HEK293 (cell line): ENCODE results near the gene WDFY3.

Source experiments
- REPIN1 ChIP-seq: fragments of 450-650 bp; formaldehyde crosslinking; IDR thresholded peaks from 2 replicates; pipeline ENCODE4 v1.5.1; 2017; ENCODE audit warnings: missing biosample characterization, missing genetic modification characterization, low read depth
- TF ChIP-seq, protein P1 (sequence below): fragments of 450-650 bp; formaldehyde crosslinking; IDR thresholded peaks from 2 replicates; pipeline ENCODE4 v1.5.1; 2016; ENCODE audit warnings: missing biosample characterization, missing genetic modification characterization

DNA sequence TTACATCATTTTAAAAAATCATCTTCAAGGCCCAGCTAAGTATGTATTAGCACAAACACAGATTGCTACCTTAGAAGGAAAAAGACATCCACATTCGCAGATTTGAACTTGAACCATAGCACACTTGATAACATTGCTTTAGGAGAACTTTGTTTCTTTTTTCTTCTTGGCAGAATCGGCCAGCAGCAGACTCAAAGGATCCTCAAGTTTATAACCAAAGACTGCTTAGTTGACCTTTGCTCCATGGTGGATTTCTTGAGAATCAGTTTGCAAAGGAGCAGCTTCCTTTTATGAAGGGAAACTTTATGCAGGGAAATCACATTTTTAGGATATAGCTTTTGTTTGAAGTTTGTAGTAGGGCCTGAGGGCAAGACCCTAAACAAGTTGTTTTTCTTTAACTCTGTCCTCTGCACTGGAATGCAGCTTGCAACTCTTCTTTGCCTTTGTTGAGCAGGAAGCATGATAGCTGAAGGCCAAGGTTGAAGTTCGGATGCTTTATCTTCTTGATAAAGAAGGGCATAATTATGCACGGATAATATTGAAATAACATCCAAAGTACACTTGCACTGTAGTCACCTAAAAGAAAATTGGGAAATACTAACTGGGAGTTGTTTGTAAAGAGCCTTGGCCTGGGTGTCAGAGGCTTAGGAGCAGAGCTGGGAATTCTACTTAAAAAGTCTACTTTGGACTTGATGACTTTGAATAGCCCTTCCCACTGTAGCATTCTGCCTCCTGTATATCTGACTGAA lies 305.1 kb downstream of the WDFY3 start:
- TF ChIP-seq, protein P1, sequence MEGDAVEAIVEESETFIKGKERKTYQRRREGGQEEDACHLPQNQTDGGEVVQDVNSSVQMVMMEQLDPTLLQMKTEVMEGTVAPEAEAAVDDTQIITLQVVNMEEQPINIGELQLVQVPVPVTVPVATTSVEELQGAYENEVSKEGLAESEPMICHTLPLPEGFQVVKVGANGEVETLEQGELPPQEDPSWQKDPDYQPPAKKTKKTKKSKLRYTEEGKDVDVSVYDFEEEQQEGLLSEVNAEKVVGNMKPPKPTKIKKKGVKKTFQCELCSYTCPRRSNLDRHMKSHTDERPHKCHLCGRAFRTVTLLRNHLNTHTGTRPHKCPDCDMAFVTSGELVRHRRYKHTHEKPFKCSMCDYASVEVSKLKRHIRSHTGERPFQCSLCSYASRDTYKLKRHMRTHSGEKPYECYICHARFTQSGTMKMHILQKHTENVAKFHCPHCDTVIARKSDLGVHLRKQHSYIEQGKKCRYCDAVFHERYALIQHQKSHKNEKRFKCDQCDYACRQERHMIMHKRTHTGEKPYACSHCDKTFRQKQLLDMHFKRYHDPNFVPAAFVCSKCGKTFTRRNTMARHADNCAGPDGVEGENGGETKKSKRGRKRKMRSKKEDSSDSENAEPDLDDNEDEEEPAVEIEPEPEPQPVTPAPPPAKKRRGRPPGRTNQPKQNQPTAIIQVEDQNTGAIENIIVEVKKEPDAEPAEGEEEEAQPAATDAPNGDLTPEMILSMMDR (tag by site-specific recombination): no peak
- no peak for TF ChIP-seq REPIN1 (tag by site-specific recombination)
